Daoy (cell line): Measurements from ENCODE around the gene TRAPPC10. TPM values are rescaled to one million over a fixed set of nuclear protein-coding genes. Genes with fewer than 3 reads are reported as not detected.
"Not testable (repeated sequence)": the region's sequence is repeated elsewhere in the genome, so short reads cannot be mapped to it uniquely, and the experiment has no call there.

ENCODE experiments used
- DNase-seq: peaks from one replicate; pipeline ENCODE4 v3.0.0-alpha.2; 2015; ENCODE audit warnings: low read depth
- total RNA-seq: library from RNA; depleted of rRNA; stranded (reverse); fragments of >200 nt; shearing (Covaris generic); gene quantifications from 2 replicates; pipeline ENCODE4 v1.2.3, GENCODE V29; 2014

The TRAPPC10 gene
- total RNA-seq, 1 experiment from 2014 or later, result 26.0 TPM

DNA sequence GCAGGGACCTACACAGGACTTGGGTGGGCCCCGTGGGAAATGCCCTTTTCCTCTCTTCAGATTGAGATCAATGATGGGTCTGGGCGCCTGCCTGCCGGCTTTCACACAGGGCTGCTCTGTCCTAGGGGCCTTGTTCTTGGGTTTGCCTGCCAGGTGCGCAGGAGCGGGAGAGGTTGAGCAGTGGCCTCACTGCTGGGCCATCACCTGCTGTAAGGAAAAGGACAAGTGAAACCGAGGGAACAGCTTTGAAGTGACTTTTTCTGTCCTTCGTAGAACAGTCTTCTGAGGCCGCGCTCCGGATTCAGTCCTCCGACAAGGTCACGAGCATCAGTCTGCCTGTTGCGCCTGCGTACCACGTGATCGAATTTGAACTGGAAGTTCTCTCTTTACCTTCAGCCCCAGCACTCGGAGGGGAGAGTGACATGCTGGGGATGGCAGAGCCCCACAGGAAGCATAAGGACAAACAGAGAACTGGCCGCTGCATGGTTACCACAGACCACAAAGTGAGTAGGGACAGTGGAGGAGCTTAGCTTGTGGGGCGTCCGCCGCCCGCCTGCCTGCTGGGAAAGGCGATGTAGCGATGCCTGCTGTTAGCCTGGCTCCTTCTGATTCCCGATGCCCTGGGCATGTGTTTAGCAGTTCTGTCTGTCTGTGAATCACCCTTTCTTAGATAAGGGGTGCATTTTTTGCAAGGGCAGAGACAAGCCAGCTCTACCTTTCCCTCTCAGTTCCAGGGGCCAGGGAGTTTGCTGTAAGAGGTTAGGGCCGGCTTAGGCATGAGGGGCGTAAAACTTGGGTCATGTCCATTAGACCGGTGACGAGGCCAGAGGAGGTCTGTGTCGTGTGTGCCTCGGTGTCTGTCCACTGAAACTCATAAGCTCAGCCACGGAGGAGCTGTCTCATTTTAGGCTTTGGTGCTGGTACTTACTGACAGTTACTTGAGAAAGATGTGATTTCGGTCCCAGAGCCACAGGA is 75.6 kb downstream of the TRAPPC10 start:
- no peak for DNase-seq

DNA sequence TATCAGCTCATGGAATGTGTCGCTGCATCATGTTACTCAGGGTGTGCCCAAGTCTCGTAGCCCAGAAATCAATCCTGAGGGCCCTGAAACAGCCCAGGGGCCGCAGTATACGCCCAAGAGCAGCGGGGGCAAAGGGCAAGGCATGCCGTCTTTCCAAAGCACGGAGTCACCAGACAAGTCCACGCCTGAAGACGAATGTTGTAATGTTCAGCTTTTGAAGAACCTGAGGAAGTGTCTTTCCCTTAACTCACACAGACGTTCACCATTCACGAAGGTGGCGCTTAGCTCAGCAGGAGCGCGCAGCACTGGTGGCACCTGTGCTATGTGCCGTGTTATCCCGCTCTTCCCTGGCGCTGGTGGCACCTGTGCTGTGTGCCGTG is 76.3 kb downstream of the TRAPPC10 start:
- DNase-seq, result no peak

DNA sequence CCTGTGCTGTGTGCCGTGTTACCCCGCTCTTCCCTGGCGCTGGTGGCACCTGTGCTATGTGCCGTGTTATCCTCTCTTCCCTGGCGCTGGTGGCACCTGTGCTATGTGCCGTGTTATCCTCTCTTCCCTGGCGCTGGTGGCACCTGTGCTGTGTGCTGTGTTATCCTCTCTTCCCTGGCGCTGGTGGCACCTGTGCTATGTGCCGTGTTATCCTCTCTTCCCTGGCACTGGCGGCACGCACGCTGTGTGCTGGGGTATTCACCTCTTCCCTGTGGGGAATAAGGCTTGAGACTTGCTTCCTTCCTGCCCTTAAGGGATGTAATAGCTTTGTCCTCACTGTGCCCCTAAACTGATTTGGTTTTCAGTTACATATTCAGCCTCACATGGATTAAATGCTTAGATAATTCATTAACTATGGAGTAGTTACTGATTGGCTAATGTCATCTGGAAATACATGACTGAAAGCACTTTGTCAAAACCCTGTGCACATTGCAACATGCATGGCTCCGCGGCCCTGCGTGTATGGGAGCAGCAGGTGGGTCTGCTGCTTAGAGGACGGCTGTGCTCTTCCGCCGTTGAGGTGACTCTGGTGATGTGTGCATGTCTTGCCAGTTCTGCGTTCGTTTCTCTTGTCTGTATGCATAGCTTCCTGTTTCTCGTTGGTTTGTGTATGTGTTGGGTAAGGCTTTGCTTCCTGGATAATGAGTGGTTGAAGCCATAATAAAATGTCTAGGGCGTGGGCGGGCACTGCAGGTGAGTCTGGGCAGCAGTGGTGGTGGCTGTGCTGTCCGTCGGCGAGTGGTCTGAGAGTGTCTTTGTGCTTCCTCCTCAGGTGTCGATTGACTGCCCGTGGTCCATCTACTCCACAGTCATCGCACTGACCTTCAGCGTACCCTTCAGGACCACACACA is 77.1 kb downstream of the TRAPPC10 start:
- no peak for DNase-seq

DNA sequence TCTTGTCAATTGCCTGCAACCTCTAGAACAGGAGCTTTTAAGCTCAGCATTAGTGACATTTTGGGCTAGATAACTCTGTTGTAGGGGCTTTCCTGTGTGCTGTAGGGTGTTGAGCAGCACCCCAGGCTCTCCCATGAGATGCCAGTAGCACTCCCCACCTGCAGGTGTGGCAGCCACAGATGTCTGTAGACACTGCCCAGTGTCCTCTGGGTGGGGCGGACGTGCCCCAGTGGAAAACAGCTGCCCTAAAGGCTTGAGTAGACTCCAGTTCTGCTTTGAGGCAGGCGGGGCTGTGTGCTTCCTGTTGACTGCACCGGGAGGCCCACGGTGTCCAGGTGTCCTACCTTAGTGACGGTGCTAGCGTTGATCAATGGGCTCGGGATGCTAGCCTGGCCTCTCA is 78.2 kb downstream of the TRAPPC10 start:
- DNase-seq, result no peak

DNA sequence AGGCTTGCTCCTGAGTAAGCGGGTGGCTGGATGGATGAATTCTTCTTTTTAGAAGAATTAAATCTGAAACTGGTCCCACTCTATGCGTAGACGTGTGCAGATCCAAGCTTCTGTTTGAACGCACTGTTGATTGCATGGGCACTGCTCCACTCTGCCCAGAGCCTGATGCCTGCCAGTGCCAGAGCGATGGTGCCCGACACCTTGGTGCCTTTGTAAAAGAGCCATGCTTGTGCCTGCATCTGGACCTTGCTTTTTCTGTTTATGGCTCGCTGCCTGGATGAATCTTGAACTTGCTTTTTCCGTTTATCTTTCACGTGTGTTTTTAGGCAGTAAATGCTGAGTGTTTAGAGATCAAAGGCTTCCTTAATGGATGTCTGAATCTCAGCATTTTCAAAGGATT is 80.1 kb downstream of the TRAPPC10 start:
- DNase-seq, result no peak

DNA sequence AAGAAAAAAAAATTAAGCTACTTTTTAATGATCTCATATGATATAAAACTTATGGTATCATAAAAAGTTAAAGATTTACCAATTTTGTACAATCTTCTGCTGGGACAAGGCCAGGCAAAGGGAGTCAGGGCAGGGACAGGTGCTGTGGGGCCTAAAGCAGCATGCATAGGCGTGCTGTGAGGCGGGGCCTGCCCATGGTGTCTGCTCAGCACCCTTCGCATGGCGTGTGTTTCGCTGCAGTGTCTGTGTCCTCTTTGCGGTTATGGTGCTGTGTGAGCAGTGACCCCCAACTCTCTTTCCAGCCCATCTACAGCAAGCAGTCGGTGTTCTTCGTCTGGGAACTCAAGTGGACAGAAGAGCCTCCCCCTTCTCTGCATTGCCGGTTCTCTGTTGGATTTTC is 81.7 kb downstream of the TRAPPC10 start:
- no peak for DNase-seq

DNA sequence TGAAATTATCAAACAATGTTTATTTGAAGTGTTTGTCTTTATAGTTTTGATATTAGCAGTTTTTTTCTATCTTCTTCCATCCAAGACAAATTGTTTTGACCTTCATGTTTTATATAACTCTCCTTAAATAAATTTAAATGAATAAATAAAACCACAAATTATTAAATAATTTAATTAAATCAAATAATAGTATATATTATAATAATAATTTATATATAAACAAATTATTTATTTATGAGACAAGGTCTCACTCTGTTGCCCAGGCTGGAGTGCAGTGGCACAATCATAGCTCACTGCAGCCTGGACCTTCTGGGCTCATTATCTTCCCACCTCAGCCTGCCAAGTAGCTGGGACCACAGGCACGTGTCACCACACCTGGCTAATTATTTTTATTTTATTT is 82.7 kb downstream of the TRAPPC10 start:
- DNase-seq, result no peak

DNA sequence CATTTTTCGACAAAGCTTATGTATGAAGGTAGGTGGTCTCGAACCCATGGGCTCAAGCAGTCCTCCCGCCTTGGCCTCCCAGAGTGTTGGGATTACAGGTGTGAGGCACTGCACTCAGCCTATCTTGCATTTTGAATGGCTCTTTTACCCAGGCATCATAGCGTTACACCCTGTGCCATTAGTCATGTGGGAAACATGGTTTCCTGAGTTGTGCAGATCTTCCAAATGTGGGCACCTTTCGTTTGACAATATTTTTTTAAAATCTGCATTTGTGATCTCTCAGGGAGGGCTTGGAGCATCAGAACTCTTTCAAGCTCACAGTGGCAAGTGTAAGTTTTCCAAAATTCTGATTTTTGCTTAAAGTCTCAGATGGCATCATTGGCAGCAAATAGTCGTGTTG is 86.4 kb downstream of the TRAPPC10 start:
- DNase-seq, result not testable (repeated sequence)

DNA sequence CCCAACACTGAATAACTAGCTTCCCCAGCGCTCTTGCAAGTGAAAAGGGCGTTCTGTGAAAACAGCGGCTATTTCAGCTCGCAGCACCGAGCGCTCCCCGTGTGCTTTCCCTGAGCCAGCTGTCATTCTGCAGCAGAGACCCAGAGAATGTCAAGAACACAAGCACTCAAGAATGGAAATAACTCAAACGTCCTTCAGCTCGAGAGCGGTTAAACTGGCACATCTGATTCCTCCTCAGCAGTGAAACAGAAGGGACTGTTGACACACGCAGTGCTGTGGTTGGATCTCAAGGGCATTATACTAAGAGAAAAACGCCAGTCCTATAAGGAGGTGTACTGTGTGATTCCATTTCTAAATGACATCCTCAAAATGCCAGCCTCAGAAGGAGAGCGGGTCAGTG is 86.9 kb downstream of the TRAPPC10 start:
- DNase-seq, result not testable (repeated sequence)

DNA sequence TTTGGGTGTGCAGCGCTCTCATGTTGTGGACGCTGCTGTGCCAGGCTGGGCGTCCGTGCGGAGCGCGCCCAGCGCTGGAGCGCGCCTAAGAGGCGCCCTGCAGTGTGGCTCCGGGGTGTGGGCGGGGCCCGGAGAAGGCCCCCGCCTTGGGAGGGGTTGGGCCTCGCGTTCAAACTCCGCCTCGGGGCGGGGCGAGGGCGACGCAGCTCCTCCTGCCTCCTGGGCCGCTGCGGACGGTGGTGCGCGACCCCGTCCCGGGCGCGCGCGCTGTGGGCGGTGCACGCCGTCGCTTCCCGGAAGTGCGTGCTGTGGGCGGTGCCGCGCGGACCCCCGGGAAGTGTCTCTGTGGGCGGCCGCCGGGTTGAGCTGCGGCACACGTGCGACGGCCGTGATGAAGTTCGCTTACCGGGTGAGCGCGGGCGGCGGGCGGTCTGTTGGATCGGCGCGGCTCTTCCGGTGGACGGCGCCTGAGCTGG is 95.0 kb downstream of the TRAPPC10 start, which contains the start of gene PWP2:
TSS of gene PWP2 (plus strand) at position 374 of the 476 bp plus-strand sequence. CDS start at position 392, 18 bp downstream.
- DNase-seq, result not testable (repeated sequence)

DNA sequence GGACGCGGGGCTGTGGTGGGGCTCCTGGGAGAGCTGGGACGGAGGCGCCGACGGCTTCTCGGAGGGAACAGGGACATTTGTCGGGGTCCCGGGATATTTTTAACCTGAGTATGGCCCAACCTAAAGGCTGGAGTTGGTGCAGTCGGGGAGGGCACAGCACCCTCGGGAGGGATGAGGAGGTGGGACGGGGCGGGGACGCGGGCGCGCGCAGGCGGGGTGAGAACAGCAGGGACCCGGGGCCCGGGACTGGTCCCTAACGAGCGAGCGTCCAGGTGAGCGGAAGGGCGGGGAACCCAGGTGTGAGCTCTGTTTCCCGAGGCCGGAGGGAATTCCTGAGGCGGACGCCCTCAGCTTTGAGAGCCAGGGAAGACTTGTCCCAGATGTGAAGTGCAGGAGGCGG is 95.5 kb downstream of the TRAPPC10 start:
- DNase-seq, result not testable (repeated sequence)

DNA sequence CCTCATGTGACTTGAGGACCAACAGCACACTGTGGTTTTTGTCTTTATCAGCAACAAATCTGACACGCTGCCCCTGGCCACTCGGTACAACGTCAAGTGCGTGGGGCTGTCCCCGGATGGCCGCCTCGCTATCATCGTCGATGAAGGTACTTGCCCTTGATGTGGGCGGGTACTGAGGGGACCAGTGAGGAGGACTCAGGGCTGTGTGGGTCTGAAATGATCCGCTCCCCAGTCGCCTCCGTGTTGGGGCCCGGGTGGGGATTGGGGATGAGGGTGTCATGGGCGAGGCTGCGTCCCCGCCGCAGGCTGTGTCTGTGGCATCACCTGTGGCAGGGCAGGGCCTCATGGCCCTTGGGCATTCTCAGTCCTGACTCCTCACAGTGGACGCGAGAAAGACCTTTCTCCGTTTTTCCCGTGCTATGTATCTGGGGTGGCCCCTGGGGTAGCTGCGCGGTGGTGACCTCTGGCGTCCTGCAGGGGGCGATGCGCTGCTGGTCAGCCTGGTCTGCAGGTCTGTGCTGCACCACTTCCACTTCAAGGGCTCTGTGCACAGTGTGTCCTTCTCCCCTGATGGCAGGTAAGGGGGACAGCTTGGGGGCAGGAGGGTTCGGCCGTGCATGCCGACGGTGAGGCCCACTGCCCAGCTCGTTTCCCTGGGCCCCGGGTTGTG is 101.7 kb downstream of the TRAPPC10 start:
- DNase-seq, result not testable (repeated sequence)

DNA sequence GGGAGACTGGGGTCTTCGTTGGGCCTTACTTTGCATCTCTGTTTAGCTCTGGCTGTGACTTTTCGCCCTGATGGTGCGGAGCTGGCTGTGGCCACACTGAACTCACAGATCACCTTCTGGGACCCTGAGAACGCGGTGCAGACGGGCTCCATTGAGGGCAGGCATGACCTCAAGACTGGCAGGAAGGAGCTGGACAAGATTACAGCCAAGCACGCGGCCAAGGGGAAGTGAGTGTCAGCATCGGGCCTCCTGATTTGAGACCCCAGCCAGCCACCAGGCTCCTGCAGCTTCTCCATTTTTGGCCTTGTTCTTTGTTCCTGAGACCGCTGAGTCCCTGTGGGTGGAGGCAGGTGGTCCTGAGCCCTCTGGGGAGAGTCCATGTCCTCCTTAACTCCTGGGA is 110.0 kb downstream of the TRAPPC10 start:
- not testable (repeated sequence) for DNase-seq

DNA sequence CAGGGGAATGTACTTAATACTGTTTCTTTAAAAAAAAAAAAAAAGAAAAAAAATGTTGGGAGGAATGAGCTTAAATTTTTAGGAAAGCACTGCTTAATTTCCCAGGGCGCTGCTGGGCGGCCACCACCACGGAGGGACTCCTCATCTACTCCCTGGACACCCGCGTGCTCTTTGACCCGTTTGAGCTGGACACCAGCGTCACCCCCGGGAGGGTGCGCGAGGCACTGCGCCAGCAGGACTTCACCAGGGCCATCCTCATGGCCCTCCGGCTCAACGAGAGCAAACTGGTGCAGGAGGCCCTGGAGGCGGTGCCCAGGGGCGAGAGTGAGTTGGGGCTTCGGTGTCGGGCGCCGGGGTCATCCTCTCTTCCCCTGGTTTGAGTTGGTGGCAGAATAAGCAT is 115.7 kb downstream of the TRAPPC10 start:
- not testable (repeated sequence) for DNase-seq

DNA sequence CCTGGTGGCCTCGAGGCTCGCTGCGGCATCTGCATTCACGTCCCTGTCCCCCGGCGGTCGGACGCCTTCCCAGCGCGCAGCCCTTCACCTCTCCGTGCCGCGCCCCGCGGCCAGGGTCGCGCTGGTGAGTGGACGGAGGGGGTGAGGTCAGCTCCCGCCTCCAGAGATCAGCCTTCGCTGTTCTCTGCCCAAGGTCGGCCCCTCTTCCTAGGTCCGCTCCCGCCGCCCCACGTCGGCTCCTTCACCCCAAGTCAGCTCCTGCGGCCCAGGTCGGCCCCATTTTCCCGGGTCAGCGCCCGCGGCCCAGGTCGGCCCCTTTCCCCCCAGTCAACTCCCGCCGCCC is 121.6 kb downstream of the TRAPPC10 start:
- not testable (repeated sequence) for DNase-seq

DNA sequence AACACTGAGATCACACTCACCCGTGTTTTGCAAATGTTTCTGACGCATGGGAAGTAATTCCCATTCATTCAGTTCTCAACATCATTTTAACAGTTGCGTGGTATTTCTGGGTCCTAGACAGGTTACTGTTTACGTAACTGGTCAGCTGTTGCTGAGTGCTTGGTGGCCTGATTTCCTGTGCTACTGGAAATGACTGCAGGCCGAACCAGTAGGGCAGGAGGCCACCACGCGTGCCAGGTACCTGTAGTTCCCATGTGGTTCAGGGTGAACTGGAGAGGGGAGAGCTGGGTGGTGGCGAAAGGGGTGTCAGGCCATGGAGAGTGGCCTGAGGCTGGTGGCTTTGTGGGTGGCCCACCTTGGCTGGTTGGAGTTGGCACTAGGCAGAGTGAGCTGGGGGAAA is 122.6 kb downstream of the TRAPPC10 start:
- not testable (repeated sequence) for DNase-seq

DNA sequence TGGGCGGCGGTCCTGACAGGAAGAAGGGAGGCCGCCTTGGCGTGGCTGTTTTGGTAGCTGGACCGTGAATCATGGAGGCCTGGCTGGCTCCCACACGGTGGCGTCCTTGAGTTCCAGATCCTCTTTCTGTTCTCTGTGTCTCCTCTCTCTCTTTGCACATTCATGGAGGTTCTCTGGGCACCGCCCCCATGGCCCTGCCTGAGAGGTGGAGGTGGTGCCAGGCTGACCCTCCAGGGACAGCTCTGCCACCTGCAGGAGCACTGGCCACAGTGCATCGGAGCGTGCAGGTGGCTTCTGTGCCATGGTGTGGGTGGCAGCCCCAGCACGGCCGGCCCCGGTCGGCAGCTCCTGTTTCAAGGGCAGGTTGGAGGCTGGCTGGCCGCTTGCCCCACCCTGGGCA is 125.9 kb downstream of the TRAPPC10 start:
- DNase-seq, result not testable (repeated sequence)

DNA sequence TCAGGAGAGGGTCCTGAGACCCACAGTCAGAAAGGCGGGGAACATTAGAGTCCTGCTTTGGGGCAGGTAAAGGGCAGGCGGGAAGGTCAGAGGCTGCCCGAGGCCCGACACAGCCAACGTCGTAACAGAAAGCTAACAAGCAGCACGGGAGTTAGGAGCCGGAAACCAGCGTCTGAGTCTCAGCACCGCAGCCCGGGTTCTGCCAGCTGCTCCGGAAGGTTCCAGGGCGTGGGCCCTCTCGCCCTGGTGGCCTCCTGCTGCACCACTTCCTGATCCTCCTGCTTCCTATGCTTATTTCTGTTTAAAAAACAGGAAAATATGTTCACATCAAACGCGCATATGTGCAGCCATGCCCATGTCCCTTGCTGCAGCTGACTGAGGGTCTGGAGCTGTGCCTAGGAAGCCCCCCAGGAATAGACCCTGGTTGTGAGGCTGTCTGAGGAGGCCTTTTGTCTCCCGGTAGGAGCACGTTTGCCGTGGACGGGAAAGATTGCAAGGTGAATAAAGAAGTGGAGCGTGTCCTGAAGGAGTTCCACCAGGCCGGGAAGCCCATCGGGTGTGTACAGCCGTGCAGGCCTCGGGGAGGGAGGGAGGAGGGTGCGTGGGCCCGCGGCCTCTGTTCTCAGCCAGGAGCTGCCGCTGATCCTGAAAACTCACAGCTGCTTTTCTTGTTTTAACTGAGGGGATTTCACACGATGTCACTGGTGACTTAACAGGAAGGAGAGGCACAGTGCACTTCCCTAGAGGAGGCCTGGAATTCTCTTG is 127.9 kb downstream of the TRAPPC10 start:
- not testable (repeated sequence) for DNase-seq

DNA sequence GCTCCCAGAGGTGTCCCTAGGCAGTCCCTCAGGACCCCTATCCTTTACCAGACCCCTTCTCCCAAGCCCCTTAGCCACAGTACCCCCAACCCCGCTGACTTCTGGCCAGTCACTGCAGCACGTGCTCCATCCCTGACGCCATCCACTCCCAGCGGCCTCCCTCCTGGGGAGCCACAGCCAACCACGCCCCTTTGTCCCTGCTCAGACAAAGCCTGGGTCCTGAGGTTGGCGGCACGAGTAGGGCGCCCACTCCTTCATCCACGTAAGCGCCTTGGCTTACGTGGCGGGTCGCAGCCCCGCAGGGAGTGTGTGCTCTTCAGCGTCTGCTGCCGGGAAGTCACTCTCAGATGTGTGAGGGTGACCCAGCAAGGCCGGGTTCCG is 128.4 kb downstream of the TRAPPC10 start:
- not testable (repeated sequence) for DNase-seq

DNA sequence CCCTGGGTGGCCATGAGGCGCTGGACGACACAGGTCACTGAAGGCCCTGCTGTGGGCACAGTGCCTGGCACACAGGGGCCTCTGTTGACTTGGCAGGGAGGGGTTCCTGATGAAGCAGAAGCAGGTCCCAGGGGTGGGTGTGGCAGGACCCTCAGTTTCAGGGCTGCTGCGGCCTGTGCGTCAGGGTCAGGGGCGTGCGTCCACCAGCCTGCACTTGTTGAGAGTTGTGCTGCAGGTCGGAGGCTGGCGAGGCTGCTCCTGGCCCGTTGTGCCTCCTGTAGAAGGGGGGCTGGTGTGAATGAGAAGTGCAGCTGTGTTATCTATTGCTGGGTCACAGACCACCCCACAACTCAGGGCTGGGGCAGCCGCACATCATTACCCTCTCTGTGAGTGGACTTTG is 130.4 kb downstream of the TRAPPC10 start:
- DNase-seq, result not testable (repeated sequence)

DNA sequence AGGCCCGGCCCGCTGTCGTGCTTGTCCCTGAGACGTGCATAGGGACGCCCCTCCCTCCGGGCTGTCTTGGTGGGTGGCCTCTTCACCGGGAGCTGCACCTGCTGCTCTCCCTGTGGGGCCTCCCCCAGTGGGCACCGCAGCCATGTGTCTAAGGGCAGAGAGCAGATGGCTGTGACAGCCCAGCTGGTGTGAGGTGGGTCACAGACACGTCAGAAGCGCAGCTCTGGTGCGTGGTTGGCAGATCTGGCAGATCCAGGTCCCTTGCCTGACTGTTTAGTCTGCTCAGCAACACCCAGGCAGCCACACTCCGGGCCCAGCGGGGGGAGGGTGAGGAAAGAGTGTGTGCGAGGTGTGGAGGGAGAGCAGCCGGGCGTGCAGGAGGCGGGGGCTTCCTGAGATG is 131.3 kb downstream of the TRAPPC10 start:
- not testable (repeated sequence) for DNase-seq
